ENCODE results near the gene CLRN3. TPM values are rescaled to one million over a fixed set of nuclear protein-coding genes. Genes with fewer than 3 reads are reported as not detected.

The CLRN3 gene
- total and polyA plus RNA-seq, 4 donors = 6.3 TPM; not detected in 3

- H3K27me3 ChIP-seq (ENCODE audit: control insufficient read depth in 1 of 2, insufficient read depth in 2 of 2, low read length in 1 of 2) = no peaks in the 10 kb centered on the region
- intact Hi-C loops (cut with DNase I) = no loop called here
- no peak overlapping the region for H3K27ac ChIP-seq (ENCODE audit: low read depth in 1 of 2, low read length in 2 of 2)
- H3K36me3 ChIP-seq (ENCODE audit: control insufficient read depth in 1 of 2, insufficient read depth in 2 of 2, low read length in 1 of 2) = no peaks in the 10 kb centered on the region
- ATAC-seq (ENCODE audit: low FRiP score) (no peak), DNase-seq (no peak)
- H3K9me3 ChIP-seq (ENCODE audit: control insufficient read depth, low read length) = no peaks in the 10 kb centered on the region
- H3K4me3 ChIP-seq (ENCODE audit: low read length in 2 of 2) = no peak overlapping the region
- WGBS, 2 donors = 91 to 95% methylated on average over 6 of the region's 6 CpGs
- H3K4me1 ChIP-seq (ENCODE audit: control insufficient read depth in 1 of 2, insufficient read depth in 2 of 2, low read length in 2 of 2) = no peaks in the 10 kb centered on the region
Measured at GRCh38 chr10:127875449-127875765, 17.3 kb downstream of the CLRN3 start.

- ATAC-seq (ENCODE audit: low FRiP score) (no peak), DNase-seq (no peak)
- WGBS, 2 donors = 83 to 86% methylated on average over 11 of the region's 11 CpGs
- Histone ChIP-seq H3K27me3 (ENCODE audit: control insufficient read depth in 1 of 2, insufficient read depth in 2 of 2, low read length in 1 of 2) (no peaks in the 10 kb centered on the region), H3K4me1 (ENCODE audit: control insufficient read depth in 1 of 2, insufficient read depth in 2 of 2, low read length in 2 of 2) (no peaks in the 10 kb centered on the region), H3K4me3 (ENCODE audit: low read length in 2 of 2) (no peak overlapping the region), H3K36me3 (ENCODE audit: control insufficient read depth in 1 of 2, insufficient read depth in 2 of 2, low read length in 1 of 2) (no peaks in the 10 kb centered on the region), H3K9me3 (ENCODE audit: control insufficient read depth, low read length) (no peaks in the 10 kb centered on the region), H3K27ac (ENCODE audit: low read depth in 1 of 2, low read length in 2 of 2) (no peak overlapping the region)
- intact Hi-C loops (cut with DNase I) = no loop called here
Measured at GRCh38 chr10:127874671-127875448, 17.9 kb downstream of the CLRN3 start.

GRCh38 chr10:127873901-127874470, 18.8 kb downstream of the CLRN3 start:
- H3K36me3 ChIP-seq (ENCODE audit: control insufficient read depth in 1 of 2, insufficient read depth in 2 of 2, low read length in 1 of 2) = no peaks in the 10 kb centered on the region
- DNase-seq (no peak), ATAC-seq (ENCODE audit: low FRiP score) (no peak)
- intact Hi-C loops (cut with DNase I) = no loop called here
- no peak overlapping the region for H3K27ac ChIP-seq (ENCODE audit: low read depth in 1 of 2, low read length in 2 of 2)
- no peaks in the 10 kb centered on the region for H3K27me3 ChIP-seq (ENCODE audit: control insufficient read depth in 1 of 2, insufficient read depth in 2 of 2, low read length in 1 of 2)
- no peaks in the 10 kb centered on the region for H3K9me3 ChIP-seq (ENCODE audit: control insufficient read depth, low read length)
- WGBS, 2 donors = 90 to 93% methylated on average over 11 of the region's 11 CpGs
- no peaks in the 10 kb centered on the region for H3K4me1 ChIP-seq (ENCODE audit: control insufficient read depth in 1 of 2, insufficient read depth in 2 of 2, low read length in 2 of 2)
- no peak overlapping the region for H3K4me3 ChIP-seq (ENCODE audit: low read length in 2 of 2)

GRCh38 chr10:127872871-127873600, 19.7 kb downstream of the CLRN3 start:
- Histone ChIP-seq H3K4me3 (ENCODE audit: low read length in 2 of 2) (no peak overlapping the region), H3K27me3 (ENCODE audit: control insufficient read depth in 1 of 2, insufficient read depth in 2 of 2, low read length in 1 of 2) (no peaks in the 10 kb centered on the region), H3K36me3 (ENCODE audit: control insufficient read depth in 1 of 2, insufficient read depth in 2 of 2, low read length in 1 of 2) (no peaks in the 10 kb centered on the region), H3K9me3 (ENCODE audit: control insufficient read depth, low read length) (no peaks in the 10 kb centered on the region), H3K4me1 (ENCODE audit: control insufficient read depth in 1 of 2, insufficient read depth in 2 of 2, low read length in 2 of 2) (no peaks in the 10 kb centered on the region), H3K27ac (ENCODE audit: low read depth in 1 of 2, low read length in 2 of 2) (no peak overlapping the region)
- intact Hi-C loops (cut with DNase I) = no loop called here
- WGBS, 2 donors = 87 to 89% methylated on average over 12 of the region's 12 CpGs
- no peak for DNase-seq
- no peak for ATAC-seq (ENCODE audit: low FRiP score)

- Histone ChIP-seq H3K27ac (ENCODE audit: low read depth in 1 of 2, low read length in 2 of 2) (no peak overlapping the region), H3K9me3 (ENCODE audit: control insufficient read depth, low read length) (no peaks in the 10 kb centered on the region), H3K4me3 (ENCODE audit: low read length in 2 of 2) (no peak overlapping the region), H3K4me1 (ENCODE audit: control insufficient read depth in 1 of 2, insufficient read depth in 2 of 2, low read length in 2 of 2) (no peaks in the 10 kb centered on the region), H3K27me3 (ENCODE audit: control insufficient read depth in 1 of 2, insufficient read depth in 2 of 2, low read length in 1 of 2) (no peaks in the 10 kb centered on the region), H3K36me3 (ENCODE audit: control insufficient read depth in 1 of 2, insufficient read depth in 2 of 2, low read length in 1 of 2) (no peaks in the 10 kb centered on the region)
- intact Hi-C loops (cut with DNase I) = no loop called here
- 39 to 43% methylated on average over 23 of the region's 23 CpGs for WGBS, 2 donors
- ATAC-seq (ENCODE audit: low FRiP score) (no peak), DNase-seq (no peak)
Measured at GRCh38 chr10:127872011-127872761, 20.6 kb downstream of the CLRN3 start.

- Histone ChIP-seq H3K27ac (ENCODE audit: low read depth in 1 of 2, low read length in 2 of 2) (no peak overlapping the region), H3K36me3 (ENCODE audit: control insufficient read depth in 1 of 2, insufficient read depth in 2 of 2, low read length in 1 of 2) (no peaks in the 10 kb centered on the region), H3K4me3 (ENCODE audit: low read length in 2 of 2) (no peak overlapping the region), H3K4me1 (ENCODE audit: control insufficient read depth in 1 of 2, insufficient read depth in 2 of 2, low read length in 2 of 2) (no peaks in the 10 kb centered on the region), H3K9me3 (ENCODE audit: control insufficient read depth, low read length) (no peaks in the 10 kb centered on the region), H3K27me3 (ENCODE audit: control insufficient read depth in 1 of 2, insufficient read depth in 2 of 2, low read length in 1 of 2) (no peaks in the 10 kb centered on the region)
- no peak for DNase-seq
- no peak for ATAC-seq (ENCODE audit: low FRiP score)
- 70 to 71% methylated on average over 7 of the region's 7 CpGs for WGBS, 2 donors
- intact Hi-C loops (cut with DNase I) = no loop called here
Measured at GRCh38 chr10:127871631-127872010, 21.1 kb downstream of the CLRN3 start.

- ATAC-seq (ENCODE audit: low FRiP score) = no peak
- Histone ChIP-seq H3K27ac (ENCODE audit: low read depth in 1 of 2, low read length in 2 of 2) (no peak overlapping the region), H3K4me1 (ENCODE audit: control insufficient read depth in 1 of 2, insufficient read depth in 2 of 2, low read length in 2 of 2) (no peaks in the 10 kb centered on the region), H3K36me3 (ENCODE audit: control insufficient read depth in 1 of 2, insufficient read depth in 2 of 2, low read length in 1 of 2) (no peaks in the 10 kb centered on the region), H3K4me3 (ENCODE audit: low read length in 2 of 2) (no peak overlapping the region), H3K27me3 (ENCODE audit: control insufficient read depth in 1 of 2, insufficient read depth in 2 of 2, low read length in 1 of 2) (peaks cover 0 to 2% of the 10 kb centered on the region in 2 donors), H3K9me3 (ENCODE audit: control insufficient read depth, low read length) (no peaks in the 10 kb centered on the region)
- DNase-seq = no peak
- intact Hi-C loops (cut with DNase I) = no loop called here
Measured at GRCh38 chr10:127869329-127869728, 23.4 kb downstream of the CLRN3 start.

GRCh38 chr10:127867805-127868204, 24.9 kb downstream of the CLRN3 start:
- Histone ChIP-seq H3K9me3 (ENCODE audit: control insufficient read depth, low read length) (no peaks in the 10 kb centered on the region), H3K36me3 (ENCODE audit: control insufficient read depth in 1 of 2, insufficient read depth in 2 of 2, low read length in 1 of 2) (no peaks in the 10 kb centered on the region), H3K4me1 (ENCODE audit: control insufficient read depth in 1 of 2, insufficient read depth in 2 of 2, low read length in 2 of 2) (no peaks in the 10 kb centered on the region), H3K27me3 (ENCODE audit: control insufficient read depth in 1 of 2, insufficient read depth in 2 of 2, low read length in 1 of 2) (peaks cover 0 to 2% of the 10 kb centered on the region in 2 donors), H3K27ac (ENCODE audit: low read depth in 1 of 2, low read length in 2 of 2) (no peak overlapping the region), H3K4me3 (ENCODE audit: low read length in 2 of 2) (no peak overlapping the region)
- DNase-seq = no peak
- WGBS, 2 donors = 66 to 84% methylated on average over 1 of the region's 1 CpG
- no peak for ATAC-seq (ENCODE audit: low FRiP score)
- intact Hi-C loops (cut with DNase I) = no loop called here

Data from aorta (tissue), 5 donors.